Activated T-cell treated with anti-CD3 and anti-CD28 coated beads for 4 hours (primary cell): Measurements from ENCODE around the gene ZIC3.
"Not testable (repeated sequence)": the region's sequence is repeated elsewhere in the genome, so short reads cannot be mapped to it uniquely, and the experiment has no call there.

Experiments used
- DNase-seq: peaks from one replicate; pipeline ENCODE4 v3.0.0-alpha.2; 2020

Gene ZIC3

DNA sequence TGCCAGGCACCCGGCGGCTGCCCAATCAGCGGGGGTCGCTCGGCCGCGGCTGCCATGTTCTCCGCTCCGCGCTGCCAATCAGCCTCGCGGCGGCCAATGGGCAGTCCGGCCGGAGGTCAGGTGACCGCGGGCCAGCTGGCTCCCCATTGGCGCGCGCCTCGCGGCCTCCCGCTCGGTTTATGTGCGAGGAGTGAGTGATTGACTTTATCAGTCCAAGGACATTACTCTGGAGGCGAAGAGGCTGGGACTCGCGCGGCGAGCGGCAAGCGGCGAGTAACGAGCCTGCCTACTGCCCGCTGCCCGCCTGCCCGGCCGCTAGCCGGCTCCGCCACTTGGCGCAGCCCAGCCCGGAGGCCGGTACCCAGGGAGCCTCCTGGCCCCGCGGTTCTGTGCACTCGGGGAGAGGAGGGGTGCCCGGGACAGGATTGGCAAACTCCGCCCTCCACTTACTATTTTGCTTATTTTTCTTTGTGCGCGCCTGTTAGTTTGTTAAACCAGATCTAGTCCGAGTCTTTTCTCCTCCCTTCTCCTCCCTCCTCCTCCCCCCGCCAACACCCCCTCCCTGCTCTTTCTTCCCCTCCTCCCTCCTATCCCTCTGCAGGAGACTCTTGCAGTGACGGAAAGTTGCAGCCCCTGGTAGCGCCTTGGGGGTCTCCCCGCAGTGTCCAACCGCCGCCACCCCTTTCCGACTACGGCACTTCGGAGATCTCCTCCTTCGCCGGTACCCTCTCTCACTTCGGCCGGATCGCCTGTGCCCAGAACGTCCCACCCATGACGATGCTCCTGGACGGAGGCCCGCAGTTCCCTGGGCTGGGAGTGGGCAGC, at the start of gene ZIC3:
Gene ZIC3 (plus strand): TSS at position 207 of the 825 bp plus-strand sequence. CDS start 565 bp downstream, at position 772.
- no peak for DNase-seq

DNA sequence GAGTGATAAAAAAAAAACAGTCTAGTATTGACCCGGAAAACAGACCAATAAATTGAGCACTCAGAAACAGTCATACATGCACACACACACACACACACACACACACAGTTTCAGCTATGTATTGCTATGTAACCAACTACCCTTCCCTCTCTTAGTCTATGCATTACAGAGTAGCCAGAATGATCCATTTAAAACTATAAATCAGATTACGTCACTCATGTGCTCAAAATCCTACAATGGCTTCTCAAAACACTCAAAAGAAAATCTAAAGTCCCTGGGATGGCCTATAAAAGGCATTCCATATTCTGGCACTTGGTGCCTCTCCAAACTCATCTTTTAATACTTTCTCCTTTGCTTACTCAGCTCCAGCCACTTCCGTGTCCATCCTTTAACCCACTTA, 46.5 kb upstream of the ZIC3 start:
- DNase-seq: no peak

DNA sequence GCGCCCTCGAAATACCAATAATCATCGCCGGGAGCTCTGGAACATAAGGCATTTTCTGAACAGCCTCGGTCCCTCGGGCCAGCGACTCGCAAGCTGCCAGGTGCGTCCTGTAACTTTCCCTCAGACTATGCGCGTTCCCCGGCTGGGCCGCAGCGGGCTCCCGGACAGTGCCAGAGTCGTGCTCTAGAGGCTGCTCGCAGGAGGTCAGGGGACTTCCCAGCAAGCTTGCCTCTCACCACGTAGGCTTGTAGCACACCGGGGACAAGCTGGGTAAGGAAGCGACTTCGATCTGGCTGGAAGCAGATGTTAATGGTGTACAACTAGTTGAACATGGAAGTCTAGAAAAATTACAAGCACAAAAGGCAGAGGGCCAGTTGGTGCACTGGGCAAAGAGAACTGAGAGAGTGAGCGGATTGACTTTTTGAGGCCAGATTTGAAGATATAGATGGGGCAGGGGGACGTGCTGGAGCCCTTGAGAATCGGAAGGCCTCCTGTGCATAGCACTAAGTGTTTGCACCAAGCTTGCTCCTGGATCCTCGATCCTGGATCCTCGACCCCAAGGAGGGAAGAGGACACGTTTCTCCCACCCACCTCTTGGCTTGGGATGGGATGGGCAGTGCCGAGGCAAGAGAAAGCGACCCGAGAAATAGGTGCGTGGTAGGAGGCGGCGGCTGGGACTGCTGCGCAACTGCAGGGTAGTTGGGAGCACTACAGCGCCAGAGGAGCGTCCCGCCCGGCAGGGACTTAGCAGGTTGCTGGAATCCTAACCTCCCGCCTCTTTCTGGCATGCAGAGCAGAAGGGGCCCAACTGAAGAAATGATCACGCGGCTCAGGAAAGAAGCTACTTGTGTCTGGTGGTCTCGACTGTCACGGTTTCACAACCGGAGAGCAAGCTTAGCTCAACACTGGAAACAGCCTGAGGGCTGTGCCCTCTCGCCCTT, 19.9 kb upstream of the ZIC3 start:
- no peak for DNase-seq

DNA sequence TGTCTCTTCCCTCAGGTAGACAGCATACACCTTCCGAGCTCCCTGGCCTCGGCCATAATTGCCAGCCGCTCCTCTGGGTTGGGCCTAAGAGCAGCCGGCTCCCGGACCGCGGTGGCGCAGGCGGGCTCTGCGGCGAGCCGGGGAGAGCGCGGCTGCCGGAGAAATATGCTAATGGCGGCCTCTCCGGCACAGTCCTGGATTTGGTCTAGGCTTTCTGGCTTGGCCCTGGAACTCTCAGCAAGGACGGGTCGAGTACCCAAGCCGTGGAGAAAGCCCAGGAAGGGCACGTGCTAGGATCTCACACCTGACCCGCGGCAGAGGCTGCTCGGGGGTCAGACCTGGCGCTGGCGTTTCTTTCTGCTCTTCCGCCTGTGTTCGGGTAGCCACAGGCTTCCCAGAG, 18.6 kb upstream of the ZIC3 start:
- no peak for DNase-seq

DNA sequence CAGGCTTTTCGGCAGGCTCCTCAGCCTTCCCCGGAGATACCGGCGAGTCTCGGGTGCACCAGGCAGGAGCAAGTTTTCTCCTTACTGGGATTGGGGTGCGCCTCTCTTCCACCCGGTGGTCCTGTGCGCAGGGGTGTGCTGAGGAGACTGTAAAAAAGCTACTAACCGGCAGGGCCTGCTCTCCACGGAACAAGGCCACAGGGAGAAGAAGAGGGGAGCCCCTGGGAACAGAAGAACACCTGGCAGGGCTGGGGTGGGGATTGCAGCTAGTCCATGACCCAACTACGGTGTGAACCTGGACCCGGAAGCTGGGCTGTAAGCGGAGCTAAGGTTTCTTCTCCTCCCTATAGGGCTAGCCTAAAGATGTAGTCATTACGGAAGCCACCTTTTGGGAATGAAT, 17.7 kb upstream of the ZIC3 start:
- no peak for DNase-seq

DNA sequence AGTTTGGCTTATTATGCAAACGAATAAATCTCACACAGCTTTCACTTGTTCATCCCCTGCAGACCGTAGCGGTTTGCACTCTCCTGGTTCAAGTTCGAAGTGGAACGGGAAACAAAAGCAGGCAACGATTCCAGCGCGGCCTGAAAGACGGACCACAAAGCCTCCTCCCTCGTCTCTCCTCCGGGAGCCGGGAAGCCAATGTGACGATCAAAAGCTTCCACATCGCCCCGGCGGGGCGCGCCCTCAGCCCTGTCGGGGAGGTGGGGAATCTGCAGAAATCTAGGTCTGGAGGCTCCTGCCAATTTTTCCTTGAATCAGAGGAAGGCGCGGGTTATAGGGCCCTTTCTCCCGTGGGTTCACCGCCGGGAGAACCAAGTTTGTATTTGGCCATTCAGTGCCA, 16.9 kb upstream of the ZIC3 start:
- DNase-seq: no peak

DNA sequence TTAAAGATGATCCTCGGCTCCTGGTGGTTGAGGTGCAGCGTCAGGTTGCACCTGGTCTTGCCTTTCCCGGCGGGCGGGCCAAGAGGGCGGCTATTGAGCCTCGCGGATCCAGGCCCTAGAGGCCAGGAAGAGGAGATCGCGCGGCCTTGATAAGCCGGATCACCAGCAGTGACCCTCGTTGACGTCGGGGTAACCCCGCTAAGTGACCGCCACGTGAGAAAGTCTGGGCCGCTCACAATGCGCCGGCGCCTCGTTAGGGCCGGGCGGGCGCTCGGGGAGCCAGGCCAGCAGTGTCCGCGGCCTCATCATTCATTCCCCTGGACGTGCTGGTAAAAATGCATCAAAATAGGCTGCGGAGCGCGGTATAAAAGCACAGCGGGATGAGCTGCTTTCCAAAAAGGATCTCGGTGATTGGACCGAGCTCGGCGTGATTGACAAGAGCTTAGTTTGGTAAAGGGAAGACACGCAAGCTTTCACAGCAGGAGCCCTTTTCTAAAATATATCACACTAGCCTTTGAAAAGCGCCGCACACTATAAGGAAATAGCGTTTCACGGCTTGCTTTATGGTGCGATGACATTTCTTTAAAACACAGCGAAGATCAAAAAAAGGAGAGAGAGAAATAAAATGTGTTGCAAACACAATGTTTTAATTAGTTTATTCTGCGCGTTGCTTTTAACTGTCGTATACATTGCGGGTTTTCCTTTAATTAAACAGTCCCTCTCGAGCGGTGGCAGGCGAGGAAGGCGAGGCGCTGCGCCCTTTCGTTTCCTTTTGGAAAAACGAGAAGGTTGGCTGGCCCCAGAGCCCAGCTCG, 15.9 kb upstream of the ZIC3 start:
- no peak for DNase-seq

DNA sequence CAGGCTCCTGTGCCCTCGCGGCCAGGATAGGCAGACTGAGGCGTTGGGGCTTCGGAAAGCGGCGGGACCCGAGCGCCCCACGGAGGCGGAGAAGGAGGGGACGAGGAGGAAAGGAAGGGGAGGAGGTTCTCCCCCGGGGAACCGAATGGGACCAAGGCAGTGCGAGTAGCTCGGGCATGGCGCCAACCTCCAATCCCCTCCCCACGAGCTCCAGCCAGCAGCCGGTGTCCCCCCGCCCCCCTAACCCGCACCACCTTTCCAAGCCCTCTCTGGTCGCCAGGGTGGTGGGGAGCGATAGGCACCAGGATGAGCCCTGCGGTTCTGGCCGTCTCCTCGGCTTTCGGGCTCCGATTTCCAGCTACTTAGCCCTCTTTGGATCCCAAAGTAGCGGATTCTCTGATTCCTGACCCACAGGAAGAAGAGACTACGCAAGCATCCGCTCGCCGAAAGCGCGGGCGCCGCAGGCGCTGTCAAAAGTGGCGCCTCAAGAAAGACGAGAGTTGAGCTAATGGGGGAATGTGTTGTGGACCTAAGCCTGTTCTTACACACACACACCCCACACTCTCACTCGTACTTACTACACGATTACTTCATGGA, 15.2 kb upstream of the ZIC3 start:
- DNase-seq: no peak

DNA sequence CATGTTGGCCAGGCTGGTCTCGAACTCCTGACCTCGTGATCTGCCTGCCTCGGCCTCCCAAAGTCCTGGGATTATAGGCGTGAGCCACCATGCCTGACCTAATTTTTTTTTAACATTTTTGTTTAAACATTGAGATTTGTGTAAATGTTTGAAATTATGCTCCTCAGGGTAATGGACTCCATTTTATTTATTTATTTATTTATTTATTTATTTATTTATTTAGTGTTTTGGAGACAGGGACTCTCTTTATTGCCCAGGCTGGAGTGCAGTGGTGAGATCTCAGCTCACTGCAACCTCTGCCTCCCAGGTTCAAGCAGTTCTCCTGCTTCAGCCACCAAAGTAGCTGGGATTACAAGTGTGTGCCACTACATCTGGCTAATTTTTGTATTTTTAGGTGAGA, 13.8 kb upstream of the ZIC3 start:
- not testable (repeated sequence) for DNase-seq

DNA sequence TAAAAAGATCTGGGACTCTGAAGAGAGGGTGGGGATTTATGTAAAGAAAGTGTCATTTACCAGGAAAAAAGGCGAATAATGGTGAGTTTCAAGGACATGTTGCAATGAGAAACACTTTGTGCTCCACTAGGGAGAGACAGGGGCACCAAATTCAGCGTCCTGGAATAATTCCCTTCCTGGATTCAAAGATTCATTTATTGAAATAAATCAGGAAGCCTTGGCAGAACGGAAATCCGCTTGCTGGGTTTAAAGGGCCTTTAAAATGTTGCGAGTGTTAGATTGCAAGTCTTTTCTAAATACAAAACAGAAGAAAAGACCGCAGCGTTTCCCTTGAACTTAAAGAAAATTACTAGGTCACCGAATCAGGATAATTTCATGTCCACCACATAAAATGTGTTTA, 3.8 kb upstream of the ZIC3 start:
- no peak for DNase-seq

DNA sequence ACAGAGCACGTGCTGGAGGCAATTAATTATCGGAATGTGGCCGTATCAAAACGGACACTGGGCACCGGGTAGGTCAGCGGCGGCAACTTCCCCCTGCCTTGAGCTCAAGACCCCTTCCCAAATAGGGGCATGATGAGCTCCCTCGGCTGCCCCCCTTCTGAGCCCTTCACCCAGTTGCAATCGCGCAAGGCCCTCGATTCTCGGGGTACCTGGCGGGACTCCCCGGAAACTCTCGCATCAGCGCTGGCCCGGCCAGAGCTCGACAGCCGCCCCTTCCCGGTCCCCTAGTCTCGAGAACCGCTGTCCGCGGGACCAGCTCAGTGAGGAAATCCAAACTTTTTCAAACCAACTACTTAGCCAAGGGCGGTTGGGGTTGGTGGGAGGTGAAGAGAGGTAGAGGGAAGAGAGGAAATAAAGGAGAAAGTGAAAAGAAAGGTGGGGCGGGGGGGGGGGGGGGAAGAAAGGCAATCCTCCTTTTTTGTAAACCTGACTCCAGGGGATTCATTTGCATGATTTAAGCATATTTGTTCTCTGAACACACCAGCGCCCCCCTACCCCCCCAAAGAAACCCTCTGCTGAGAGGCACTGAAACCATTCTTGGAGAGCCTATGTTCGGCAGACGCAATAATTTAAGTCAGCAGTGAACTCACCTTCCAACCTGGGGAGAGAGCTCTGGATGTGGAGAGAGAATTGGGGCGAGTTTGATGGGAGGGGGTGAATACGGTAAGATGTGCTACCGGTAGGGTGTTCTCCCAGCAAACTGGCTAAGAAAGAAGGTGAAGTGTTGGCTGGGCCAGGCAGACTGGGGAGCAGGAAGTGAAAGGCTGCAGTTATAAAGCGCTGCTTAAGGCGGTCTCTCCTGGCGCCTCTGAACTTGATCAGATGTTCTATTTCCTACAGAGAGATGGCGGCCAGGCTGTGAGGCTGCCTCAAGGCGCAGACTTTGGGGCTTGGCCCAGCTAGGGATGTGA, 2.0 kb upstream of the ZIC3 start:
- DNase-seq: no peak

DNA sequence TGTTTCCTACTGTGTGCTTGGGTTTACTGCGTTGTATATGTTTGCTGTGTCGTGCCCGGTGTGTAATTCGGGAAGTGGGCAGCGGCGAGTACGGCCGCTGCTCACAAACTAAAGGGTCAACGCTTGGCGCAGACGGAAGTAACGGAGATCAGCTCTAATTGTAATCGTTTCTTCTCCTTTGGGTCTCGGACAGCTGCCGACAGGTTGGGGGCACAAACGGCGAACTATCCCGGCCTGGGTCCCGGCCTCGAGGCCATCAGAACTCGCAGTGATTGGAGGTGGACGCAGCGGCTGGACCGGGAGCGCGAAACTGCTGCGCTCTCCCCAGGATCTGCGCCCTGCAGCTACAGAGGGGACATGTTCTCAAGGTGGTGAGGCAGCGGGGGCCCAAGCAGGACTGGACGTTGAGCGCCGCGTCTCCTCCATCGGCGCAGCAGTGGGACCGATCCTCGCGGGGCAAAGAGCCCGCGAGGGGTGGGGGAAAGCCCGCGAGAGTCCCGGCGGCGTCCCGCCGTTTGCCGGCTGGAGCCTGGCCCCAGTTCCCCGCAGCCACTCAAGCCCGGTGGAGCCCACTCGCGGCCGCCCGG, 516 bp upstream of the ZIC3 start:
- DNase-seq: no peak

DNA sequence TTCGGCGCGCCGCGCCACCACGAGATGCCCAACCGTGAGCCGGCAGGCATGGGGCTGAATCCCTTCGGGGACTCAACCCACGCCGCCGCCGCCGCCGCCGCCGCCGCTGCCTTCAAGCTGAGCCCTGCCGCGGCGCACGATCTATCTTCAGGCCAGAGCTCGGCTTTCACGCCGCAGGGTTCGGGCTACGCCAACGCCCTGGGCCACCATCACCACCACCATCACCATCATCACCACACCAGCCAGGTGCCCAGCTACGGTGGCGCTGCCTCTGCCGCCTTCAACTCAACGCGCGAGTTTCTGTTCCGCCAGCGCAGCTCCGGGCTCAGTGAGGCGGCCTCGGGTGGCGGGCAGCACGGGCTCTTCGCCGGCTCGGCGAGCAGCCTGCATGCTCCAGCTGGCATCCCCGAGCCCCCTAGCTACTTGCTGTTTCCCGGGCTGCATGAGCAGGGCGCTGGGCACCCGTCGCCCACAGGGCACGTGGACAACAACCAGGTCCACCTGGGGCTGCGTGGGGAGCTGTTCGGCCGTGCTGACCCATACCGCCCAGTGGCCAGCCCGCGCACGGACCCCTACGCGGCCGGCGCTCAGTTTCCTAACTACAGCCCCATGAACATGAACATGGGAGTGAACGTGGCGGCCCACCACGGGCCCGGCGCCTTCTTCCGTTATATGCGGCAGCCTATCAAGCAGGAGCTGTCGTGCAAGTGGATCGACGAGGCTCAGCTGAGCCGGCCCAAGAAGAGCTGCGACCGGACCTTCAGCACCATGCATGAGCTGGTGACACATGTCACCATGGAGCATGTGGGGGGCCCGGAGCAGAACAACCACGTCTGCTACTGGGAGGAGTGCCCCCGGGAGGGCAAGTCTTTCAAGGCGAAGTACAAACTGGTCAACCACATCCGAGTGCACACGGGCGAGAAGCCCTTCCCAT, 1.1 kb downstream of the ZIC3 start:
- DNase-seq: no peak

DNA sequence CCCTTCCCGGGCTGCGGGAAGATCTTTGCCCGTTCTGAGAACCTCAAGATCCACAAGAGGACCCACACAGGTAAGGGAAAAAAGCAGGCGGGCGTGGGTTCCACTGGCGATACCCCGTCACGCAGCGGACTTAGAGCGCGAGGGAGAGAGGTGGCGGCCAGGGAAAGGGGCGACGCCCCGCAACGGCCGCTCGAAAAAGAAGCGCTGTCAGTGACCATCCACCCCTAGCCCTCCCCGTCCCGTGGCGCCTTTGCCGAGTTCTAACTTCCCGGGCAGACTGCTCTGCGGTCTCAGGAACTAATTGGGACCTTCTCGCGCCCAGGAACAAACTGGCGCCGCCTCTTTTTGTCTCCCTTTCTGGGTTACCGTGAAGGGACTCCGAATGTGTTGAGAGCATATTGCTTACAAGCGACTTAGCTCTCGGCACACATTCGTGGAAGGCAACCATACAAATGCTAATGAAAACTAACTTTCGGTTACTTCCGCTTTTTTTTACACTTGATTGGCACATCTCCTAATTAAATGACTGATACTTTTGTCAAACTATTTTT, 1.8 kb downstream of the ZIC3 start:
- no peak for DNase-seq

DNA sequence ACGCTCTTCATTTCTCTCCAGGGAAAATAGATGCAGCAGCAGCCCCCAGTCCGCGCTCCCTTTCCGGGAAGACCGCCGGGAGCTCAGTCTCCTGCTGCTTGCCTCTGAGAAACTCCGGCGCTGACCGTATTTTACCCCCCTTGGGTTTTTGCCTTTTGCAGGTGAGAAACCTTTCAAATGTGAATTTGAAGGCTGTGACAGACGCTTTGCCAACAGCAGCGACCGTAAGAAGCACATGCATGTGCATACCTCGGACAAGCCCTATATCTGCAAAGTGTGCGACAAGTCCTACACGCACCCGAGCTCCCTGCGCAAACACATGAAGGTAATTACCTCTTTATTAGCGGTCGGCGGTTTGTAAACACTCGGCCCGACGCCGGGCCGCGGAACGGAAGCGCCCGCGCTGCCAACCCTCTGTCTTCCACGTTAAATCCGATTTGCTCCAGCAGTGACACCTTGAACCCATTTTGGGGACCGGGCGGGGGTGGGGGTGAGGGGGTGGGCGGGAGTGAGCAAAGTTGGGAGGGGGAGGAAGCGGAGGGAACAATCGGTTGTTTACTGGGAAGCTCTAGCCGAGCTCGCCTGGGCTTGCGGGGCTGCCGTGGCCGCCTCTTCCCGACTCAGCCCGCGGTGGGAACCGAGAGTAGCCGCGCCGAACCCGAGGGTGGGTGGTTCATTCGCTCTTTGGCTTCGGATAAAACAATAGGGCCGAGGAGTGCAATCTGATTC, 3.0 kb downstream of the ZIC3 start:
- DNase-seq: no peak

DNA sequence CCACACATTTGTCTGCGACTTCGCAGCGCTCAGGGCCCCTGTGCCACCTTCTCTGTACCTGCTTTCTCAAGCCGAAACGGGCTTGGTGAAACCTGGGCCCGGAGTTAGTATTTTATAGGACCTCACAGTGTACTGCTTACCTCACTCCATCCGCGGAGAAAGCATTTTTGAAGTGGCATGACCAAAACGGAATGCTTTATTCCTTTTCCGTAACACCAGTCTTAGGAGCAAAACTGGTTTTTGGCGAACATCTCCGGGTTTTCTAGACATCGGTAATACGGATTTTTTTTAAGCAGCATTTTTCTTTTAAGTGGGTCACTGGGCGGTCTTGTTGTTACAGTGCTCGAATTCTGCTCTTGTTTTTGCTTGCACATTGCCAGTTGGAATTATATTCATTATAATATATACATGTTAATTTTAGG, 3.6 kb downstream of the ZIC3 start:
- DNase-seq: no peak

DNA sequence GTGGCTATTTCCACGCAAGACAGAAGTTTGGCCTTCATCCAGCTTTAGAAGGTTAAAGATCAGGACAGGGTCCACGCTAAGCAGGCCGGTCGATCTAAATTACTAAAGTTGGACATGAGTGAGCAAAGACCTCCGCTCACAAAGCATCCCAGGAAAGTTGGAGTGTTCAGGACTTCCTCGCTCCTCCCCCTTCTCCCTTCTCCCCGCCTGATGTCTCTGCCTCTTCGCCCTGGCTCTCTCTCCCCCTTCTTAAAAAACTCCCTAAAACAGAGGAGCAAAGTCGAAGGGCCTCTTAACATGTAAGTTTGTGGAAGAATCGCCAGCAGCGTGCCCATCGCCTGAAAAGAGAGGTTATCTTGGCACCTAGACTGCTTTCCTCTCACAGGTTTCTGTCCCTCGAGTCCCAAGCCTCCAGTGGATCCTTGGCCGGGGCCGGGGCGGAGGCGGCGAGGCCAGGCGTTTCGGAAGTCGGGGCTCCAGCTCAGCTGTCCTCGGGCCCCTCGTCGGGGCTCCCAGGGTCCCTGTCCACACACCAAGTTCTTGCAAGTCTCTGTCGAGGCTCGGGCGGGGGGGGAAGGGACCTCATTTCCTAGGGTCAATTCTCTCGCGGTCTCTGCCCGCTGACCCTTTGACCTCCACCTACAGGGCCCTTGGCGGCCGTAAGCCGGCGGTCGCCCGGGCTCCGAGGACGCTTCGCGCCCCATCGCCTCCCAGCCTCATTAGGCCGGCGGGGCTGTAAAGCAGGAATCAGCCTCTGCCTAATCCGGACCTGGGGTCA, 7.6 kb downstream of the ZIC3 start:
- DNase-seq: no peak
